Body of pancreas (tissue), 4 donors: Measurements from ENCODE around the gene ZP4. TPM values are rescaled to one million over a fixed set of nuclear protein-coding genes. Genes with fewer than 3 reads are reported as not detected.

Experiments used
- ATAC-seq: fragments of 150-250 bp; one replicate; pipeline ENCODE4 v1.9.1; 2016
- DNase-seq, 4 donors: peaks; one replicate each; pipeline ENCODE4 v3.0.0-alpha.2; 2019
- H3K27ac ChIP-seq, 4 donors: fragments of 200-600 bp; sonication (generic); 1 replicate in 3 of 4; 2 replicates in 1 of 4; pipeline versions ENCODE4 v1.5.1 to v1.6.1; 2016 to 2019; ENCODE audit warnings: mild to moderate bottlenecking in 1 of 4, mixed read lengths in 1 of 4, moderate library complexity in 1 of 4
- H3K27me3 ChIP-seq, 2 donors: fragments of 200-600 bp; sonication (generic); one replicate each; pipeline ENCODE4 v1.6.0; 2016; ENCODE audit warnings: mild to moderate bottlenecking in 1 of 2
- H3K36me3 ChIP-seq, 2 donors: fragments of 200-600 bp; sonication (generic); replicated peaks in 1 of 2; 2 replicates each; pipeline ENCODE4 v1.5.1; 2016; ENCODE audit warnings: low read depth in 2 of 2; ENCODE audit not compliant: insufficient read depth in 1 of 2
- H3K4me1 ChIP-seq: fragments of 200-600 bp; sonication (generic); one replicate; pipeline ENCODE4 v1.6.0; 2016
- H3K4me3 ChIP-seq, 2 donors: fragments of 200-600 bp; sonication (generic); 1 replicate in 1 of 2; 2 replicates in 1 of 2; pipeline ENCODE4 v1.5.1; 2016 to 2019
- H3K9me3 ChIP-seq, 3 donors: fragments of 200-600 bp; sonication (generic); 1 replicate in 2 of 3; 2 replicates in 1 of 3; pipeline ENCODE4 v1.5.1; 2016
- POLR2A ChIP-seq, 3 donors: fragments of 450-650 bp; IDR thresholded peaks; one replicate each; pipeline ENCODE4 v1.6.1; 2016; ENCODE audit warnings: antibody characterized with exemption in 3 of 3, mild to moderate bottlenecking in 2 of 3
- WGBS, 2 donors: methylation state at CpG; one replicate each; pipeline ENCODE4 v1.1.5; 2017; 5-methylcytosine and 5-hydroxymethylcytosine counted together
- intact Hi-C: fragments of 100-400 bp; cut with DNase I; formaldehyde crosslinking; loops from one replicate; pipeline ENCODE4 v1.15.1; 2023
- total RNA-seq, 2 donors: library from RNA; depleted of rRNA; stranded (reverse); fragments of >200 nt; gene quantifications; one replicate each; pipeline ENCODE4 v1.1.0, GENCODE V29; 2016
- TF ChIP-seq, protein P1 (sequence below), 7 experiments: fragments of 450-650 bp in 4 of 7; fragments of 200-600 bp in 3 of 7; sonication (generic) in 3 of 7; IDR thresholded peaks; one replicate each; pipeline ENCODE4 v1.5.1; 2016 to 2019; ENCODE audit warnings: antibody characterized with exemption in 7 of 7

The ZP4 gene
- total RNA-seq, 2 donors from 2014 or later: not detected

DNA sequence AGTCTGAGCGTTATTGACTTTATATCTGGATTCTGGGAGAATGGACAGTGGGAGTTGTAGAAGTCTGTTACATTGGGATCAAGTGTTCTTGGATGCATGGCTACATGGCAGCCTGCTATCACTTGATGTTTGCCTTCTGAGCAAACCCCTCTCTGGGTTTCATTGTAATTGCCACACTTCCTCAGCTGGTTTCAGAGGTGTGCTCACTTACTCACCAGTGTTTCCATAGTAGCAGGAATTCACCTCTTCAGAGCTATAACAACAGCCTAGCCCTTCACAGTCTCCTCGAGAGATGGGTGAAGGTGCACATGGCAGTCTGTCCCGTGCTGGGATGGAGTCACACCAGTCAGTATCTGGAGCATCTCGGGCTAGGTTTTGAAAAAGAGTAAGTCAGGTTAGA is 2.6 kb downstream of the ZP4 start:
- 70 to 76% methylated on average over 4 of the region's 4 CpGs for WGBS, 2 donors
- no peaks in the 10 kb centered on the region for H3K9me3 ChIP-seq
- no peak for ATAC-seq
- intact Hi-C loops: no loop called here
- no peaks in the 10 kb centered on the region for H3K36me3 ChIP-seq
- TF ChIP-seq POLR2A (IDR thresholded peaks at IDR 0.05): no peak
- TF ChIP-seq, protein P1, sequence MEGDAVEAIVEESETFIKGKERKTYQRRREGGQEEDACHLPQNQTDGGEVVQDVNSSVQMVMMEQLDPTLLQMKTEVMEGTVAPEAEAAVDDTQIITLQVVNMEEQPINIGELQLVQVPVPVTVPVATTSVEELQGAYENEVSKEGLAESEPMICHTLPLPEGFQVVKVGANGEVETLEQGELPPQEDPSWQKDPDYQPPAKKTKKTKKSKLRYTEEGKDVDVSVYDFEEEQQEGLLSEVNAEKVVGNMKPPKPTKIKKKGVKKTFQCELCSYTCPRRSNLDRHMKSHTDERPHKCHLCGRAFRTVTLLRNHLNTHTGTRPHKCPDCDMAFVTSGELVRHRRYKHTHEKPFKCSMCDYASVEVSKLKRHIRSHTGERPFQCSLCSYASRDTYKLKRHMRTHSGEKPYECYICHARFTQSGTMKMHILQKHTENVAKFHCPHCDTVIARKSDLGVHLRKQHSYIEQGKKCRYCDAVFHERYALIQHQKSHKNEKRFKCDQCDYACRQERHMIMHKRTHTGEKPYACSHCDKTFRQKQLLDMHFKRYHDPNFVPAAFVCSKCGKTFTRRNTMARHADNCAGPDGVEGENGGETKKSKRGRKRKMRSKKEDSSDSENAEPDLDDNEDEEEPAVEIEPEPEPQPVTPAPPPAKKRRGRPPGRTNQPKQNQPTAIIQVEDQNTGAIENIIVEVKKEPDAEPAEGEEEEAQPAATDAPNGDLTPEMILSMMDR (IDR thresholded peaks at IDR 0.05): no peak
- H3K27ac ChIP-seq: no peak overlapping the region
- DNase-seq: no peak
- H3K4me3 ChIP-seq: no peak overlapping the region
- no peaks in the 10 kb centered on the region for H3K4me1 ChIP-seq
- no peaks in the 10 kb centered on the region for H3K27me3 ChIP-seq

DNA sequence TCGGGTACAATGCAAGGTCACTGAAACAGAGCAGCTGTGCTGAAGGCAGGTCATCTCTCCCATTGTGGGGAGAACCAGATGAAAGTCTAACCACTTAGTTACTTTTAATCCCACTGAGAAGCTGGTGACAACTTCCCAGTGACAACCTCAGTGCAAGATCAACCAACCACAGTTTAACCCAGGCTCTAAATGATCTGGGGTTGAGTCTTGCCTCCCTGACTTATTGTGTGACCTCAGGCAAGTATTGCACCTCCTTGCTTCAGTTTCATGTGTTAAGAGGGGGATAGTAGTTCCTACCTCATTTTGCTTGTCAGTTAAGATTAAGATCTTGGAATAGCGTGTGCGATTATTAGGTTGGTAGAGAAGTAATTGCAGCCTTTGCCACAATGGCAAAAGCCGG is 3.2 kb downstream of the ZP4 start:
- Histone ChIP-seq H3K27me3 (no peaks in the 10 kb centered on the region), H3K27ac (no peak overlapping the region), H3K36me3 (no peaks in the 10 kb centered on the region), H3K9me3 (no peaks in the 10 kb centered on the region), H3K4me3 (no peak overlapping the region), H3K4me1 (no peaks in the 10 kb centered on the region)
- TF ChIP-seq, protein P1 (IDR thresholded peaks at IDR 0.05): no peak
- TF ChIP-seq POLR2A (IDR thresholded peaks at IDR 0.05): no peak
- ATAC-seq (no peak), DNase-seq (no peak)
- intact Hi-C loops: no loop called here
- 80 to 81% methylated on average over 4 of the region's 4 CpGs for WGBS, 2 donors

DNA sequence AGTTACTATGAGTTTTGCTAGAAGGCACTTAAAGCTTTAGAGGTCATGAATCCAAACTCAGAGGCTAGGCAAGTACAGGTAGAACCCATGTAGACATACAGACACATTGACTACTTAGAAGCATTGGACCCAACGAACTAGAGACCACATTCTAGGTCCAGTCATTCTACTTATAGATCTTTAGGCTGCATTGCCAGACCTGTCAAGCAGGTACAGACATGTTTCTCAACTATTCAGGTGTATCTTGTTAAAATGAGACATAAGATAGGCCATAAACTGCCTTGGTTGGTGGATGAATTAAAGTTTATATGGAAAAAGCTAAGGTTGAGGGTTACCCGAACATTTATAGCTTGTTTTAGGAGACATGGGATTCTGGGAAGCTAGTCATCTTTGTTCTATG is 6.5 kb downstream of the ZP4 start:
- Histone ChIP-seq H3K9me3 (no peaks in the 10 kb centered on the region), H3K36me3 (no peaks in the 10 kb centered on the region), H3K4me3 (no peak overlapping the region), H3K4me1 (no peaks in the 10 kb centered on the region), H3K27ac (no peak overlapping the region), H3K27me3 (no peaks in the 10 kb centered on the region)
- WGBS, 2 donors: 55 to 76% methylated on average over 2 of the region's 2 CpGs
- intact Hi-C loops: no loop called here
- DNase-seq: no peak
- ATAC-seq: no peak
- TF ChIP-seq, protein P1 (IDR thresholded peaks at IDR 0.05): no peak

DNA sequence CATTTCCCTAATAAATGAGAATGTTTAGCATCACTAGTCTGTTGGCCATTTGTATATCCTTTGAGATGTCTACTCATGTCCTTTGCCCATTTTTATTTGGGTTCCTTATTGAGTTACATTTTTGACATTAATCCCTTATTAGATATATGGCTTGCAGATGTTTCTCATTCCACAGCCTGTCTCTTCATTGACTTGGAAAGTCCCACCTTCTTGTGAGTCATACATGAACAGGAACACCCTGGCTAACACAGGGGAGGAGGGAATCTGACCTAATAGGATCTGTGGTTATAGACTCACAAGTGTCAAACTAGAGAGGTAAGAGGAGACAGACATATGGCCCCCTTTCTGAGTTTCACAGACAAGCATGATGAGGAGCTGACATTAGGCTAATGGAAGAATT is 11.5 kb downstream of the ZP4 start:
- no peaks in the 10 kb centered on the region for H3K9me3 ChIP-seq
- intact Hi-C loops: no loop called here
- H3K4me1 ChIP-seq: no peaks in the 10 kb centered on the region
- no peaks in the 10 kb centered on the region for H3K27me3 ChIP-seq
- TF ChIP-seq POLR2A (IDR thresholded peaks at IDR 0.05): no peak
- TF ChIP-seq, protein P1 (IDR thresholded peaks at IDR 0.05): no peak
- no peak for ATAC-seq
- H3K36me3 ChIP-seq: no peaks in the 10 kb centered on the region
- no peak overlapping the region for H3K27ac ChIP-seq
- DNase-seq: no peak
- no peak overlapping the region for H3K4me3 ChIP-seq

DNA sequence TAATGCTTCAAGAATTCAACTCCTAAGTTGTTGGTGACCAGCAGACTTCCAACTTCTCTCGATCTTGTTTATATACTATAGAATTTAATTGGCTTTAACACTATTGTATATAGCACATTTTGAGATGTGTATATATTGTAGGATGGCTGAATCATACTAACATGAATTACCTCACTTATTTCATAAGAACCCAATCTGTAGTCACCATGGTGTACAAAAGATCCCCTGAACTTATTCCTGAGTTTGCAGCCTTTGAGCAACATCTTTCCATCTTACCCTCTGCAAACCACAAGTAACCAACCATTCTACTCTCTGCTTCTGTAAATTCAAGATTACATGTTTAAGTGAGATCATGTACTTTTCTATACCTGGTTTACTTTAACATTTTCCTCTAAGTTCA is 12.3 kb downstream of the ZP4 start:
- H3K27me3 ChIP-seq: no peaks in the 10 kb centered on the region
- H3K9me3 ChIP-seq: no peaks in the 10 kb centered on the region
- no peaks in the 10 kb centered on the region for H3K36me3 ChIP-seq
- WGBS, 2 donors: 72 to 79% methylated on average over 1 of the region's 1 CpG
- ATAC-seq (no peak), DNase-seq (no peak)
- no peaks in the 10 kb centered on the region for H3K4me1 ChIP-seq
- H3K4me3 ChIP-seq: no peak overlapping the region
- intact Hi-C loops: no loop called here
- no peak overlapping the region for H3K27ac ChIP-seq
- TF ChIP-seq, protein P1 (IDR thresholded peaks at IDR 0.05): no peak
- TF ChIP-seq POLR2A (IDR thresholded peaks at IDR 0.05): no peak
